PC-3 (cell line): ENCODE data around the gene OVOL2. TPM values are rescaled to one million over a fixed set of nuclear protein-coding genes. Genes with fewer than 3 reads are reported as not detected.

ENCODE experiments used
- ATAC-seq: fragments of 200-7000 bp; cut with Tn5 transposase; 2 replicates; pipeline ENCODE4 v1.9.1; 2020; ENCODE audit warnings: mild to moderate bottlenecking, moderate library complexity
- BruUV-seq: library from RNA; stranded (reverse); fragments of 400-500 nt; replicated peaks from 2 replicates; lab custom pipeline; 2021; lab: Mats Ljungman, UMichigan
- CTCF ChIA-PET: fragments of 300-600 bp; sonication (Branson Sonifier 250); formaldehyde crosslinking; loops from one replicate; lab custom pipeline; 2022; ENCODE audit warnings: antibody characterized with exemption; lab: Charles Lee
- POLR2A ChIA-PET: fragments of 300-600 bp; sonication (Branson Sonifier 250); formaldehyde crosslinking; loops from one replicate; lab custom pipeline; 2022; ENCODE audit warnings: antibody characterized with exemption; ENCODE audit not compliant: unreplicated experiment; lab: Charles Lee
- DNase-seq: peaks from one replicate; pipeline ENCODE4 v3.0.0-alpha.2; 2015
- H2AFZ ChIP-seq: fragments of 300-600 bp; sonication (generic); 2 replicates; pipeline ENCODE4 v1.6.0; 2016; ENCODE audit warnings: antibody characterized with exemption, low read length
- H3F3A ChIP-seq: fragments of 300-600 bp; sonication (generic); one replicate; pipeline ENCODE4 v1.6.0; 2017; ENCODE audit warnings: antibody characterized with exemption, low read length, control low read depth, mild to moderate bottlenecking; ENCODE audit not compliant: unreplicated experiment
- H3K27ac ChIP-seq: fragments of 300-600 bp; sonication (generic); 2 replicates; pipeline ENCODE4 v1.5.1; 2016; ENCODE audit warnings: mild to moderate bottlenecking, low read length
- H3K27me3 ChIP-seq: fragments of 300-600 bp; sonication (generic); 2 replicates; pipeline ENCODE4 v1.6.1; 2016; ENCODE audit warnings: low read length, mixed read lengths
- H3K36me3 ChIP-seq: fragments of 300-600 bp; sonication (generic); 2 replicates; pipeline ENCODE4 v1.6.1; 2016; ENCODE audit warnings: low read depth, mixed run types, low read length, mixed read lengths
- H3K4me1 ChIP-seq: fragments of 300-600 bp; sonication (generic); 2 replicates; pipeline ENCODE4 v1.5.1; 2016; ENCODE audit warnings: low read length; ENCODE audit not compliant: insufficient read depth
- H3K4me2 ChIP-seq: fragments of 300-600 bp; sonication (generic); 2 replicates; pipeline ENCODE4 v1.6.0; 2016; ENCODE audit warnings: low read length
- H3K4me3 ChIP-seq: fragments of 300-600 bp; sonication (generic); 2 replicates; pipeline ENCODE4 v1.5.1; 2016; ENCODE audit warnings: mild to moderate bottlenecking, low read length, mixed read lengths
- H3K79me2 ChIP-seq: fragments of 300-600 bp; sonication (generic); 2 replicates; pipeline ENCODE4 v1.6.1; 2017; ENCODE audit warnings: low read length, mixed read lengths
- H3K9ac ChIP-seq: fragments of 300-600 bp; sonication (generic); 2 replicates; pipeline ENCODE4 v1.6.0; 2016; ENCODE audit warnings: mild to moderate bottlenecking, low read length
- H3K9me2 ChIP-seq: fragments of 300-600 bp; sonication (generic); replicated peaks from 2 replicates; pipeline ENCODE4 v1.6.1; 2016; ENCODE audit warnings: mixed run types, low read length, mixed read lengths
- H3K9me3 ChIP-seq: fragments of 300-600 bp; sonication (generic); 2 replicates; pipeline ENCODE4 v1.6.1; 2016; ENCODE audit warnings: low read length, mixed read lengths
- H4K20me1 ChIP-seq: fragments of 300-600 bp; sonication (generic); 2 replicates; pipeline ENCODE4 v1.6.1; 2016; ENCODE audit warnings: low read length, mixed read lengths
- CTCF ChIP-seq: fragments of 300-600 bp; sonication (generic); conservative IDR thresholded peaks from 2 replicates; pipeline ENCODE4 v1.5.1; 2017; ENCODE audit warnings: antibody characterized with exemption, low read depth, mild to moderate bottlenecking, low read length
- EZH2 ChIP-seq: fragments of 300-600 bp; sonication (generic); IDR thresholded peaks from one replicate; pipeline ENCODE4 v1.6.1; 2017; ENCODE audit warnings: antibody characterized with exemption, mild to moderate bottlenecking, low read length; ENCODE audit not compliant: unreplicated experiment
- EZH2phosphoT487 ChIP-seq: fragments of 300-600 bp; sonication (generic); IDR thresholded peaks from 2 replicates; pipeline ENCODE4 v1.6.1; 2018; ENCODE audit warnings: mild to moderate bottlenecking, antibody characterized with exemption, low read length, borderline replicate concordance
- intact Hi-C: fragments of 100-400 bp; cut with micrococcal nuclease; formaldehyde crosslinking; loops from 2 replicates; pipeline ENCODE4 v1.9.0; 2023
- total RNA-seq: library from RNA; depleted of rRNA; stranded (reverse); fragments of >200 nt; gene quantifications from 2 replicates; pipeline ENCODE4 v1.2.3, GENCODE V29; 2014

OVOL2 gene
- total RNA-seq, 1 experiment from 2014 or later = 23.1 TPM

GRCh38 chr20:18009116-18009515 is 48.6 kb downstream of the OVOL2 start:
- no peak overlapping the region for H3K27ac ChIP-seq
- H3K4me1 ChIP-seq = no peaks in the 10 kb centered on the region
- H3K4me3 ChIP-seq = no peak overlapping the region
- H3F3A ChIP-seq = no peaks in the 10 kb centered on the region
- no peak for ATAC-seq
- POLR2A ChIA-PET = no interaction called here
- H2AFZ ChIP-seq = no peak overlapping the region
- intact Hi-C loops = no loop called here
- no peak overlapping the region for H3K4me2 ChIP-seq
- no peaks in the 10 kb centered on the region for H3K9me3 ChIP-seq
- no peak overlapping the region for H3K9ac ChIP-seq
- no peaks in the 10 kb centered on the region for H3K27me3 ChIP-seq
- no peaks in the 10 kb centered on the region for H4K20me1 ChIP-seq
- no peak for DNase-seq
- TF ChIP-seq EZH2 = no peak
- TF ChIP-seq EZH2phosphoT487 = no peak
- TF ChIP-seq CTCF = no peak
- BruUV-seq = no TSS peak
- H3K79me2 ChIP-seq = no peaks in the 10 kb centered on the region
- no peaks in the 10 kb centered on the region for H3K36me3 ChIP-seq
- CTCF ChIA-PET = interaction anchor here (0.7 kb wide), 1 partner anchor 13 kb away, joined by 9 read pairs; no protein-coding TSS in a partner anchor
- H3K9me2 ChIP-seq = no peaks in the 10 kb centered on the region

GRCh38 chr20:18007534-18008292 is 50.0 kb downstream of the OVOL2 start:
- H4K20me1 ChIP-seq = no peaks in the 10 kb centered on the region
- no TSS peak for BruUV-seq
- H3K4me2 ChIP-seq = no peak overlapping the region
- no peaks in the 10 kb centered on the region for H3K79me2 ChIP-seq
- ChIA-PET CTCF (no interaction called here), POLR2A (interaction anchor here (0.6 kb wide), 1 partner anchor 41 kb away, joined by 4 read pairs; no protein-coding TSS in a partner anchor)
- H3F3A ChIP-seq = no peaks in the 10 kb centered on the region
- ATAC-seq (no peak), DNase-seq (no peak)
- H3K27ac ChIP-seq = no peak overlapping the region
- no peak overlapping the region for H2AFZ ChIP-seq
- no peaks in the 10 kb centered on the region for H3K9me3 ChIP-seq
- H3K36me3 ChIP-seq = no peaks in the 10 kb centered on the region
- no peaks in the 10 kb centered on the region for H3K9me2 ChIP-seq
- H3K4me1 ChIP-seq = no peaks in the 10 kb centered on the region
- no peak overlapping the region for H3K9ac ChIP-seq
- H3K27me3 ChIP-seq = no peaks in the 10 kb centered on the region
- TF ChIP-seq CTCF (no peak), EZH2 (no peak), EZH2phosphoT487 (no peak)
- H3K4me3 ChIP-seq = no peak overlapping the region
- intact Hi-C loops = no loop called here

GRCh38 chr20:18006684-18007083 is 51.0 kb downstream of the OVOL2 start:
- H3K27me3 ChIP-seq = no peaks in the 10 kb centered on the region
- H3K79me2 ChIP-seq = no peaks in the 10 kb centered on the region
- no peaks in the 10 kb centered on the region for H4K20me1 ChIP-seq
- H3K9me2 ChIP-seq = no peaks in the 10 kb centered on the region
- no peaks in the 10 kb centered on the region for H3K9me3 ChIP-seq
- H3F3A ChIP-seq = no peaks in the 10 kb centered on the region
- BruUV-seq = no TSS peak
- no peaks in the 10 kb centered on the region for H3K36me3 ChIP-seq
- no peak for ATAC-seq
- no peak overlapping the region for H3K4me3 ChIP-seq
- H2AFZ ChIP-seq = no peak overlapping the region
- H3K4me2 ChIP-seq = no peak overlapping the region
- ChIA-PET POLR2A (no interaction called here), CTCF (no interaction called here)
- no peak for TF ChIP-seq EZH2
- TF ChIP-seq CTCF = no peak
- TF ChIP-seq EZH2phosphoT487 = no peak
- H3K9ac ChIP-seq = no peak overlapping the region
- H3K27ac ChIP-seq = no peak overlapping the region
- no peak for DNase-seq
- intact Hi-C loops = no loop called here
- peaks cover 4% of the 10 kb centered on the region for H3K4me1 ChIP-seq
